ENCODE data around the gene ATP6V0E2.

The ATP6V0E2 gene

GRCh38 chr7:149879271-149879743, 5.5 kb downstream of the ATP6V0E2 start:
- no peak for DNase-seq (ENCODE audit: low read depth)
- no peak for TF ChIP-seq CTCF (conservative IDR thresholded peaks at IDR 0.05; ENCODE audit: low read depth, low read length)
- no peak overlapping the region for H3K4me3 ChIP-seq (ENCODE audit: low read depth, low read length)

- TF ChIP-seq CTCF (conservative IDR thresholded peaks at IDR 0.05; ENCODE audit: low read depth, low read length): no peak
- no peak for DNase-seq (ENCODE audit: low read depth)
- no peak overlapping the region for H3K4me3 ChIP-seq (ENCODE audit: low read depth, low read length)
Observed at GRCh38 chr7:149879766-149880637, 6.2 kb downstream of the ATP6V0E2 start.

- no peak for DNase-seq (ENCODE audit: low read depth)
- no peak overlapping the region for H3K4me3 ChIP-seq (ENCODE audit: low read depth, low read length)
- no peak for TF ChIP-seq CTCF (conservative IDR thresholded peaks at IDR 0.05; ENCODE audit: low read depth, low read length)
Observed at GRCh38 chr7:149880638-149881311, 7.0 kb downstream of the ATP6V0E2 start.

GRCh38 chr7:149881328-149882247, 7.8 kb downstream of the ATP6V0E2 start:
- no peak for TF ChIP-seq CTCF (conservative IDR thresholded peaks at IDR 0.05; ENCODE audit: low read depth, low read length)
- DNase-seq (ENCODE audit: low read depth): no peak
- no peak overlapping the region for H3K4me3 ChIP-seq (ENCODE audit: low read depth, low read length)

GRCh38 chr7:149882248-149883047, 8.7 kb downstream of the ATP6V0E2 start:
- no peak for DNase-seq (ENCODE audit: low read depth)
- TF ChIP-seq CTCF (conservative IDR thresholded peaks at IDR 0.05; ENCODE audit: low read depth, low read length): no peak
- H3K4me3 ChIP-seq (ENCODE audit: low read depth, low read length): no peak overlapping the region

- no peak for DNase-seq (ENCODE audit: low read depth)
- TF ChIP-seq CTCF (conservative IDR thresholded peaks at IDR 0.05; ENCODE audit: low read depth, low read length): no peak
- no peak overlapping the region for H3K4me3 ChIP-seq (ENCODE audit: low read depth, low read length)
Observed at GRCh38 chr7:149883048-149883438, 9.3 kb downstream of the ATP6V0E2 start.
